ENCODE data around the gene PPP1R1B.

- TF ChIP-seq RAD21 (IDR thresholded peaks at IDR 0.05; ENCODE audit: low read depth) (no peak), EP300 (IDR thresholded peaks at IDR 0.05; ENCODE audit: borderline replicate concordance) (no peak)
Observed at GRCh38 chr17:39581759-39582085, 45.0 kb upstream of the PPP1R1B start.

Measured in Ishikawa (cell line).